ENCODE data around the gene ADGRG3.

ADGRG3 gene

GRCh38 chr16:57637020-57637419, 31.1 kb upstream of the ADGRG3 start:
- TF ChIP-seq SETDB1 (IDR thresholded peaks at IDR 0.05; ENCODE audit: insufficient read length, low read length) (no peak), ZNF211 (tag by site-specific recombination; IDR thresholded peaks at IDR 0.05; ENCODE audit: low read depth) (no peak), ZBTB11 (tag by site-specific recombination; conservative IDR thresholded peaks at IDR 0.05; ENCODE audit: low read depth) (no peak), ZBTB49 (tag by site-specific recombination; IDR thresholded peaks at IDR 0.05; ENCODE audit: low read depth) (no peak), ZXDB (tag by site-specific recombination; IDR thresholded peaks at IDR 0.05) (no peak), ZFP37 (tag by site-specific recombination; IDR thresholded peaks at IDR 0.05) (no peak), ELK4 (IDR thresholded peaks at IDR 0.05; ENCODE audit: borderline replicate concordance, low read depth, low read length) (no peak), BCL11A (tag by site-specific recombination; IDR thresholded peaks at IDR 0.05; ENCODE audit: low read depth) (no peak), HOXC10 (CRISPR knock-in tag; IDR thresholded peaks at IDR 0.05) (no peak), HOXA7 (CRISPR knock-in tag; IDR thresholded peaks at IDR 0.05; ENCODE audit: borderline replicate concordance) (no peak), ZFP41 (tag by site-specific recombination; IDR thresholded peaks at IDR 0.05; ENCODE audit: borderline replicate concordance) (no peak), ZNF121 (tag by site-specific recombination; IDR thresholded peaks at IDR 0.05) (no peak), ZBTB44 (tag by site-specific recombination; IDR thresholded peaks at IDR 0.05) (no peak), ZNF837 (tag by site-specific recombination; IDR thresholded peaks at IDR 0.05) (no peak), ZNF350 (tag by site-specific recombination; IDR thresholded peaks at IDR 0.05) (no peak), ZNF10 (tag by site-specific recombination; IDR thresholded peaks at IDR 0.05) (no peak)
- Histone ChIP-seq H3K36me3 (ENCODE audit: control insufficient read depth in 2 of 2, insufficient read depth in 1 of 2, low read length in 2 of 2) (no peaks in the 10 kb centered on the region), H3K4me3 (ENCODE audit: low read depth, low read length) (no peak overlapping the region), H3K9me3 (ENCODE audit: control insufficient read depth, insufficient read depth, low read depth, low read length) (no peaks in the 10 kb centered on the region), H3K27ac (ENCODE audit: extremely low read depth, low read depth, low read length) (no peak overlapping the region), H3K4me1 (ENCODE audit: control insufficient read depth, insufficient read depth, low read length) (no peaks in the 10 kb centered on the region)
- POLR2A ChIA-PET = interaction anchor here (0.6 to 1.5 kb wide), 2 partner anchors 9 to 19 kb away, joined by 3 read pairs; partner anchors contain the start of gene ADGRG1
- CTCF ChIA-PET = interaction anchor here (2.1 to 8.7 kb wide), 2 partner anchors 12 to 36 kb away, joined by 8 to 60 read pairs; no protein-coding TSS in a partner anchor

GRCh38 chr16:57637424-57637823, 30.7 kb upstream of the ADGRG3 start:
- POLR2A ChIA-PET = interaction anchor here (0.6 to 1.5 kb wide), 2 partner anchors 9 to 19 kb away, joined by 3 read pairs; partner anchors contain the start of gene ADGRG1
- Histone ChIP-seq H3K4me1 (ENCODE audit: control insufficient read depth, insufficient read depth, low read length) (no peaks in the 10 kb centered on the region), H3K27ac (ENCODE audit: extremely low read depth, low read depth, low read length) (no peak overlapping the region), H3K4me3 (ENCODE audit: low read depth, low read length) (no peak overlapping the region), H3K36me3 (ENCODE audit: control insufficient read depth in 2 of 2, insufficient read depth in 1 of 2, low read length in 2 of 2) (no peaks in the 10 kb centered on the region), H3K9me3 (ENCODE audit: control insufficient read depth, insufficient read depth, low read depth, low read length) (no peaks in the 10 kb centered on the region)
- CTCF ChIA-PET = interaction anchor here (0.7 to 8.7 kb wide), 5 partner anchors 11 to 544 kb away, joined by 3 to 60 read pairs (median 5); no protein-coding TSS in a partner anchor
- TF ChIP-seq ZNF248 (tag by site-specific recombination; IDR thresholded peaks at IDR 0.05) = no peak
- no peak for TF ChIP-seq ZNF692 (tag by site-specific recombination; IDR thresholded peaks at IDR 0.05)
- no peak for TF ChIP-seq WT1 (tag by site-specific recombination; IDR thresholded peaks at IDR 0.05)
- no peak for TF ChIP-seq ZNF37A (tag by site-specific recombination; IDR thresholded peaks at IDR 0.05)
- no peak for TF ChIP-seq MYNN (tag by site-specific recombination; IDR thresholded peaks at IDR 0.05; ENCODE audit: borderline replicate concordance)
- TF ChIP-seq ZNF350 (tag by site-specific recombination; IDR thresholded peaks at IDR 0.05) = no peak
- no peak for TF ChIP-seq ZNF843 (tag by site-specific recombination; IDR thresholded peaks at IDR 0.05)
- TF ChIP-seq ZNF341 (tag by site-specific recombination; IDR thresholded peaks at IDR 0.05; ENCODE audit: low read depth) = no peak
- no peak for TF ChIP-seq ZNF776 (tag by site-specific recombination; IDR thresholded peaks at IDR 0.05; ENCODE audit: borderline replicate concordance)
- no peak for TF ChIP-seq ZNF639 (tag by site-specific recombination; IDR thresholded peaks at IDR 0.05)
